Measurements from ENCODE around the gene UGT1A5. TPM values are rescaled to one million over a fixed set of nuclear protein-coding genes. Genes with fewer than 3 reads are reported as not detected.

The UGT1A5 gene
- total and polyA plus RNA-seq, 2 of the 4 experiments (the other 2 are of a cell fraction) = not detected

DNA sequence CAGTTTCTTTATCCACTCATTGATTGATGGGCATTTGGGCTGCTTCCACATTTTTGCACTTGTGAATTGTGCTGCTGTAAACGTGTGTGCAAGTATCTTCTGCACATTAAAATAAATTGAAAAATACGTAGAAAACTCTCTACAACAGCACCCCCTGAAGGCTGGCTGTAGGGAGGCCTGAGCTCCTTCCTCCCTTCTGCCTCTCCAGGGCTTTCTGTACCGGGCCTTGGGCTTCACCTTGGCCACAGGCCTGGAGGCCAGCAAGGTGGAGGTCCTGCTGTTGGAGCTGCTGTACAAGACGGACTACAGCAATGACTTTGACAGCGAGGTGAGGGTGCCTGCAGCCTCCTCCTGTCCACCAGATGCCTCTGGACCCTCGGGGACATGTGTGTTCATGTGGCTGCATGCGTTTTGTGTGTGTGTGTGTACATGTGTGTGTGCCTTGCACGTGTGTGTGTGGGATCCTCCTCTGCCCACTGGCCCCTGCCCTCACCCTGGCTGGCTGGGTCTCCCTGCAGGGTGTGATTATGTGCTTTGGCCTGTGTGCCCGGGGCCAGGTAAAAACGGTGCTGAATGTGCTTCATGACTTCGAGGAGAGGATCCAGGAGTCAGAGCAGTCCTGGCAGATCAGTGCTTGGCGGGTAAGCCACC, 94.6 kb downstream of the UGT1A5 start:
- H3K9me3 ChIP-seq (ENCODE audit: control insufficient read depth, insufficient read depth, low read length) = no peaks in the 10 kb centered on the region
- no peak for ATAC-seq (ENCODE audit: low read depth)
- no peak for DNase-seq
- H2BK20ac ChIP-seq (ENCODE audit: low read depth, low read length) = no peak overlapping the region
- no peak overlapping the region for H3K56ac ChIP-seq (ENCODE audit: extremely low read depth, insufficient read depth, low read length)
- no peak overlapping the region for H3K14ac ChIP-seq (replicated peaks; ENCODE audit: low read depth, low read length)
- dilution Hi-C loops (cut with HindIII; ENCODE audit: low sequenced_read_pairs, unreplicated experiment) (no loop called here), in situ Hi-C loops (cut with MboI; ENCODE audit: low sequenced_read_pairs) (no loop called here), intact Hi-C loops (cut with micrococcal nuclease) (no loop called here)
- no TSS peak for BruUV-seq (replicated peaks)
- 35% methylated on average over 2 of the region's 12 CpGs; no CpG with 5 or more reads in 1 of the 2 experiments for WGBS, 2 experiments (ENCODE audit: extremely low coverage in 2 of 2, insufficient read length in 1 of 2)
- no peak overlapping the region for H2AK9ac ChIP-seq (replicated peaks; ENCODE audit: low read depth, low read length, poor library complexity)
- H3K18ac ChIP-seq (ENCODE audit: low read depth, low read length) = no peak overlapping the region
- no peak overlapping the region for H3K27ac ChIP-seq (ENCODE audit: insufficient read depth, low read length)
- H2BK15ac ChIP-seq (ENCODE audit: low read depth, low read length) = no peak overlapping the region
- H4K91ac ChIP-seq (ENCODE audit: insufficient read depth, low read depth, low read length) = no peak overlapping the region
- H2AFZ ChIP-seq (replicated peaks; ENCODE audit: low read length, poor library complexity) = no peak overlapping the region
- no peaks in the 10 kb centered on the region for H4K20me1 ChIP-seq (ENCODE audit: insufficient read depth, low read length)
- no peaks in the 10 kb centered on the region for H3K4me1 ChIP-seq (ENCODE audit: control insufficient read depth, insufficient read depth, low read length)
- no peaks in the 10 kb centered on the region for H3K9me1 ChIP-seq (ENCODE audit: insufficient read depth, low read length)
- H3K79me1 ChIP-seq (ENCODE audit: low read depth in 1 of 2, low read length in 2 of 2) = no peaks in the 10 kb centered on the region
- H3K4me2 ChIP-seq (ENCODE audit: low read depth, low read length) = no peak overlapping the region
- POLR2A ChIA-PET (ENCODE audit: unreplicated experiment) = no interaction called here
- H2BK120ac ChIP-seq (ENCODE audit: low read depth, low read length) = no peak overlapping the region
- H4K5ac ChIP-seq (ENCODE audit: low read depth, low read length) = no peak overlapping the region
- H3K4ac ChIP-seq (ENCODE audit: low read depth, low read length) = no peak overlapping the region
- no peaks in the 10 kb centered on the region for H3K36me3 ChIP-seq (ENCODE audit: control insufficient read depth, insufficient read depth, low read length)
- no peak overlapping the region for H2BK5ac ChIP-seq (ENCODE audit: low read depth, low read length, poor library complexity, severe bottlenecking)
- H3K23ac ChIP-seq (ENCODE audit: low read depth, low read length) = no peak overlapping the region
- no peak overlapping the region for H2AK5ac ChIP-seq (ENCODE audit: low read depth, low read length)
- TF ChIP-seq RCOR1 (IDR thresholded peaks at IDR 0.05; ENCODE audit: insufficient replicate concordance, low read length) (no peak), MAFK (IDR thresholded peaks at IDR 0.05; ENCODE audit: low read depth, low read length) (no peak), CTCF (conservative IDR thresholded peaks at IDR 0.05; ENCODE audit: low read depth, low read length) (no peak), FOS (IDR thresholded peaks at IDR 0.05; ENCODE audit: low read depth, low read length) (no peak), SMC3 (IDR thresholded peaks at IDR 0.05; ENCODE audit: low read depth, low read length) (no peak), RAD21 (IDR thresholded peaks at IDR 0.05; ENCODE audit: low read length) (no peak), MXI1 (IDR thresholded peaks at IDR 0.05; ENCODE audit: borderline replicate concordance, low read depth, low read length) (no peak), CHD1 (IDR thresholded peaks at IDR 0.05; ENCODE audit: low read depth, low read length) (no peak), RFX5 (IDR thresholded peaks at IDR 0.05; ENCODE audit: low read depth, low read length) (no peak), POLR2A (IDR thresholded peaks at IDR 0.05; ENCODE audit: low read depth, low read length) (no peak), NFE2L2 (IDR thresholded peaks at IDR 0.05; ENCODE audit: low read depth, low read length) (no peak), BHLHE40 (IDR thresholded peaks at IDR 0.05; ENCODE audit: low read depth, low read length) (no peak), ELK1 (IDR thresholded peaks at IDR 0.05; ENCODE audit: borderline replicate concordance, low read depth, low read length) (no peak), CEBPB (IDR thresholded peaks at IDR 0.05; ENCODE audit: low read depth, low read length) (no peak), MAZ (IDR thresholded peaks at IDR 0.05; ENCODE audit: borderline replicate concordance, low read depth, low read length) (no peak)
- TF ChIP-seq, protein P1, sequence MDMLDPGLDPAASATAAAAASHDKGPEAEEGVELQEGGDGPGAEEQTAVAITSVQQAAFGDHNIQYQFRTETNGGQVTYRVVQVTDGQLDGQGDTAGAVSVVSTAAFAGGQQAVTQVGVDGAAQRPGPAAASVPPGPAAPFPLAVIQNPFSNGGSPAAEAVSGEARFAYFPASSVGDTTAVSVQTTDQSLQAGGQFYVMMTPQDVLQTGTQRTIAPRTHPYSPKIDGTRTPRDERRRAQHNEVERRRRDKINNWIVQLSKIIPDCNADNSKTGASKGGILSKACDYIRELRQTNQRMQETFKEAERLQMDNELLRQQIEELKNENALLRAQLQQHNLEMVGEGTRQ (IDR thresholded peaks at IDR 0.05; ENCODE audit: low read depth, low read length) = no peak
- no peak overlapping the region for H4K8ac ChIP-seq (ENCODE audit: low read depth in 2 of 2, low read length in 2 of 2)
- no peak overlapping the region for H3K9ac ChIP-seq (ENCODE audit: low read depth, low read length)
- peaks cover 44% of the 10 kb centered on the region for H3K27me3 ChIP-seq (ENCODE audit: control insufficient read depth, insufficient read depth, low read length)
- CTCF ChIA-PET = no interaction called here
- no peak overlapping the region for H3K4me3 ChIP-seq (ENCODE audit: insufficient read depth, low read depth, low read length)
